HCT116 (cell line): ENCODE data around the gene VEZF1.

Experiments
- EZH2phosphoT487 ChIP-seq: fragments of 200-600 bp; IDR thresholded peaks from 2 replicates; pipeline ENCODE4 v1.6.1; 2018; ENCODE audit warnings: antibody characterized with exemption, borderline replicate concordance
- POLR2A ChIP-seq: IDR thresholded peaks from 2 replicates; pipeline ENCODE4 v1.7.0; 2011; ENCODE audit warnings: borderline replicate concordance; ENCODE audit not compliant: insufficient read depth, insufficient read length; ENCODE audit errors: extremely low read depth
- POLR2AphosphoS5 ChIP-seq: IDR thresholded peaks from 2 replicates; pipeline ENCODE4 v1.6.1; 2011; ENCODE audit warnings: mild to moderate bottlenecking, low read depth, low read length, moderate library complexity
- ZFX ChIP-seq: fragments of 450-650 bp; IDR thresholded peaks from 2 replicates; pipeline ENCODE4 v1.6.1; 2017
- TF ChIP-seq, protein P1 (sequence below), 3 experiments: fragments of 200-600 bp in 1 of 3; sonication (generic) in 1 of 3; IDR thresholded peaks in 2 of 3; conservative IDR thresholded peaks in 1 of 3; 2 replicates each; pipeline ENCODE4 v1.5.1; 2012 to 2017; ENCODE audit warnings: low read depth in 2 of 3, low read length in 2 of 3, antibody characterized with exemption in 1 of 3, borderline replicate concordance in 1 of 3, control low read depth in 1 of 3, mild to moderate bottlenecking in 1 of 3, mixed read lengths in 1 of 3, mixed run types in 1 of 3, moderate library complexity in 1 of 3; ENCODE audit not compliant: insufficient read depth in 1 of 3
- TF ChIP-seq, protein P2 (sequence below): IDR thresholded peaks from 2 replicates; pipeline ENCODE4 v1.6.1; 2012; ENCODE audit warnings: low read depth
- TF ChIP-seq, protein P3 (sequence below): IDR thresholded peaks from 2 replicates; pipeline ENCODE4 v1.6.1; 2011; ENCODE audit warnings: mild to moderate bottlenecking, low read length, moderate library complexity; ENCODE audit not compliant: insufficient replicate concordance; ENCODE audit errors: extremely low read depth

DNA sequence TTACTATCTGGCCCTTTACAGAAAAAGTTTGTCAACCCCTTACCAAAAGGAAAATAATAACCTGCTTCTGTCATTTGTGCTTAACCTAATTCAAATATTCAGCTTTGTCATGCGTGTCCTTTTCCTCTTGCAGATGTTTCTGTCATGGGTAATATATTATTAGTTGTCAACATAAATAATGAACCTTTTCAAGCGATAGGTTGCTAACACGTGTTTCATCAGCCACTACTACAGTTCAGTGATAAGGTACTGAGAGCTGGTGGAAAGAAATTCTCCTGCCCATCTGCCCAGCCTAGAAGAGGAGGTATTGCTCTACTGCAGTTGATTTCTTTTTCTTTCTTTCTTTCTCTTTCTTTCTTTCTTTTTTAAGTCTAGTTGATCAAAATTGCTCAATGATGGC lies 31.0 kb upstream of the VEZF1 start:
- TF ChIP-seq POLR2A (no peak), POLR2AphosphoS5 (no peak), ZFX (no peak), EZH2phosphoT487 (no peak)
- TF ChIP-seq, protein P1, sequence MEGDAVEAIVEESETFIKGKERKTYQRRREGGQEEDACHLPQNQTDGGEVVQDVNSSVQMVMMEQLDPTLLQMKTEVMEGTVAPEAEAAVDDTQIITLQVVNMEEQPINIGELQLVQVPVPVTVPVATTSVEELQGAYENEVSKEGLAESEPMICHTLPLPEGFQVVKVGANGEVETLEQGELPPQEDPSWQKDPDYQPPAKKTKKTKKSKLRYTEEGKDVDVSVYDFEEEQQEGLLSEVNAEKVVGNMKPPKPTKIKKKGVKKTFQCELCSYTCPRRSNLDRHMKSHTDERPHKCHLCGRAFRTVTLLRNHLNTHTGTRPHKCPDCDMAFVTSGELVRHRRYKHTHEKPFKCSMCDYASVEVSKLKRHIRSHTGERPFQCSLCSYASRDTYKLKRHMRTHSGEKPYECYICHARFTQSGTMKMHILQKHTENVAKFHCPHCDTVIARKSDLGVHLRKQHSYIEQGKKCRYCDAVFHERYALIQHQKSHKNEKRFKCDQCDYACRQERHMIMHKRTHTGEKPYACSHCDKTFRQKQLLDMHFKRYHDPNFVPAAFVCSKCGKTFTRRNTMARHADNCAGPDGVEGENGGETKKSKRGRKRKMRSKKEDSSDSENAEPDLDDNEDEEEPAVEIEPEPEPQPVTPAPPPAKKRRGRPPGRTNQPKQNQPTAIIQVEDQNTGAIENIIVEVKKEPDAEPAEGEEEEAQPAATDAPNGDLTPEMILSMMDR (IDR thresholded peaks at IDR 0.05 in 2 of 3, conservative IDR thresholded peaks at IDR 0.05 in 1 of 3; ENCODE audit: borderline replicate concordance in 1 of 3, insufficient read depth in 1 of 3, low read depth in 2 of 3, low read length in 2 of 3), result no peak
- TF ChIP-seq, protein P2, sequence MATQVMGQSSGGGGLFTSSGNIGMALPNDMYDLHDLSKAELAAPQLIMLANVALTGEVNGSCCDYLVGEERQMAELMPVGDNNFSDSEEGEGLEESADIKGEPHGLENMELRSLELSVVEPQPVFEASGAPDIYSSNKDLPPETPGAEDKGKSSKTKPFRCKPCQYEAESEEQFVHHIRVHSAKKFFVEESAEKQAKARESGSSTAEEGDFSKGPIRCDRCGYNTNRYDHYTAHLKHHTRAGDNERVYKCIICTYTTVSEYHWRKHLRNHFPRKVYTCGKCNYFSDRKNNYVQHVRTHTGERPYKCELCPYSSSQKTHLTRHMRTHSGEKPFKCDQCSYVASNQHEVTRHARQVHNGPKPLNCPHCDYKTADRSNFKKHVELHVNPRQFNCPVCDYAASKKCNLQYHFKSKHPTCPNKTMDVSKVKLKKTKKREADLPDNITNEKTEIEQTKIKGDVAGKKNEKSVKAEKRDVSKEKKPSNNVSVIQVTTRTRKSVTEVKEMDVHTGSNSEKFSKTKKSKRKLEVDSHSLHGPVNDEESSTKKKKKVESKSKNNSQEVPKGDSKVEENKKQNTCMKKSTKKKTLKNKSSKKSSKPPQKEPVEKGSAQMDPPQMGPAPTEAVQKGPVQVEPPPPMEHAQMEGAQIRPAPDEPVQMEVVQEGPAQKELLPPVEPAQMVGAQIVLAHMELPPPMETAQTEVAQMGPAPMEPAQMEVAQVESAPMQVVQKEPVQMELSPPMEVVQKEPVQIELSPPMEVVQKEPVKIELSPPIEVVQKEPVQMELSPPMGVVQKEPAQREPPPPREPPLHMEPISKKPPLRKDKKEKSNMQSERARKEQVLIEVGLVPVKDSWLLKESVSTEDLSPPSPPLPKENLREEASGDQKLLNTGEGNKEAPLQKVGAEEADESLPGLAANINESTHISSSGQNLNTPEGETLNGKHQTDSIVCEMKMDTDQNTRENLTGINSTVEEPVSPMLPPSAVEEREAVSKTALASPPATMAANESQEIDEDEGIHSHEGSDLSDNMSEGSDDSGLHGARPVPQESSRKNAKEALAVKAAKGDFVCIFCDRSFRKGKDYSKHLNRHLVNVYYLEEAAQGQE, result no peak
- TF ChIP-seq, protein P3, sequence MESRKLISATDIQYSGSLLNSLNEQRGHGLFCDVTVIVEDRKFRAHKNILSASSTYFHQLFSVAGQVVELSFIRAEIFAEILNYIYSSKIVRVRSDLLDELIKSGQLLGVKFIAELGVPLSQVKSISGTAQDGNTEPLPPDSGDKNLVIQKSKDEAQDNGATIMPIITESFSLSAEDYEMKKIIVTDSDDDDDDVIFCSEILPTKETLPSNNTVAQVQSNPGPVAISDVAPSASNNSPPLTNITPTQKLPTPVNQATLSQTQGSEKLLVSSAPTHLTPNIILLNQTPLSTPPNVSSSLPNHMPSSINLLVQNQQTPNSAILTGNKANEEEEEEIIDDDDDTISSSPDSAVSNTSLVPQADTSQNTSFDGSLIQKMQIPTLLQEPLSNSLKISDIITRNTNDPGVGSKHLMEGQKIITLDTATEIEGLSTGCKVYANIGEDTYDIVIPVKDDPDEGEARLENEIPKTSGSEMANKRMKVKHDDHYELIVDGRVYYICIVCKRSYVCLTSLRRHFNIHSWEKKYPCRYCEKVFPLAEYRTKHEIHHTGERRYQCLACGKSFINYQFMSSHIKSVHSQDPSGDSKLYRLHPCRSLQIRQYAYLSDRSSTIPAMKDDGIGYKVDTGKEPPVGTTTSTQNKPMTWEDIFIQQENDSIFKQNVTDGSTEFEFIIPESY, result no peak
